CD4-positive, alpha-beta T cell treated with Interleukin-1 beta for 1 hour (primary cell): ENCODE results near the gene RARRES1.

Experiments used
- DNase-seq, 2 donors: peaks; one replicate each; pipeline ENCODE4 v3.0.0-alpha.2; 2020 to 2022

The RARRES1 gene

GRCh38 chr3:158731938-158732855 lies at the start of gene RARRES1:
RARRES1 (minus strand) TSS chr3:158732457; CDS start chr3:158732415, 42 bp downstream.
- peak; percentile 12 to 33 for DNase-seq

GRCh38 chr3:158781849-158782248 lies 49.6 kb upstream of the RARRES1 start:
- no peak for DNase-seq

- DNase-seq: no peak
Measured at GRCh38 chr3:158781191-158781590, 48.9 kb upstream of the RARRES1 start.

GRCh38 chr3:158780766-158781165 lies 48.5 kb upstream of the RARRES1 start:
- no peak for DNase-seq

GRCh38 chr3:158777161-158777873 lies 45.1 kb upstream of the RARRES1 start:
- DNase-seq: no peak

- DNase-seq: no peak
Measured at GRCh38 chr3:158776531-158776930, 44.3 kb upstream of the RARRES1 start.

- no peak for DNase-seq
Measured at GRCh38 chr3:158775426-158776410, 43.5 kb upstream of the RARRES1 start.

GRCh38 chr3:158774965-158775364 lies 42.7 kb upstream of the RARRES1 start:
- DNase-seq: no peak

GRCh38 chr3:158773845-158774830 lies 41.9 kb upstream of the RARRES1 start:
- no peak for DNase-seq

- no peak for DNase-seq
Measured at GRCh38 chr3:158773166-158773565, 40.9 kb upstream of the RARRES1 start.

GRCh38 chr3:158771982-158772381 lies 39.7 kb upstream of the RARRES1 start:
- DNase-seq: no peak

- no peak for DNase-seq
Measured at GRCh38 chr3:158771577-158771976, 39.3 kb upstream of the RARRES1 start.

GRCh38 chr3:158770741-158771350 lies 38.6 kb upstream of the RARRES1 start:
- DNase-seq: no peak

GRCh38 chr3:158769952-158770740 lies 37.9 kb upstream of the RARRES1 start:
- no peak for DNase-seq

- DNase-seq: no peak
Measured at GRCh38 chr3:158769549-158769948, 37.3 kb upstream of the RARRES1 start.

- DNase-seq: no peak
Measured at GRCh38 chr3:158768881-158769543, 36.8 kb upstream of the RARRES1 start.

GRCh38 chr3:158768361-158768787 lies 36.1 kb upstream of the RARRES1 start:
- DNase-seq: no peak

GRCh38 chr3:158766364-158766763 lies 34.1 kb upstream of the RARRES1 start:
- DNase-seq: no peak

- no peak for DNase-seq
Measured at GRCh38 chr3:158765518-158766205, 33.4 kb upstream of the RARRES1 start.
